Measurements from ENCODE around the gene EFTUD2. TPM values are rescaled to one million over a fixed set of nuclear protein-coding genes. Genes with fewer than 3 reads are reported as not detected.
A peak's percentile ranks its signal among the peaks of the same experiment; 100 is the strongest.

The EFTUD2 gene
- total and polyA plus RNA-seq, 2 of the 13 experiments (the other 11 are each of a cell fraction or from before 2014, with no cell fraction given) = 111 to 137 TPM

- TF ChIP-seq ZMAT5 (CRISPR knock-in tag; IDR thresholded peaks at IDR 0.05; ENCODE audit: borderline replicate concordance, low read depth) (no peak), SRSF4 (IDR thresholded peaks at IDR 0.05; ENCODE audit: low read depth, low read length, poor library complexity, severe bottlenecking) (no peak), HOMEZ (CRISPR knock-in tag; IDR thresholded peaks at IDR 0.05; ENCODE audit: low read depth) (no peak), E2F2 (CRISPR knock-in tag; IDR thresholded peaks at IDR 0.05; ENCODE audit: borderline replicate concordance) (no peak), ZNF431 (CRISPR knock-in tag; IDR thresholded peaks at IDR 0.05; ENCODE audit: borderline replicate concordance, low read depth) (no peak), ZNF891 (CRISPR knock-in tag; IDR thresholded peaks at IDR 0.05) (no peak), ZNF720 (CRISPR knock-in tag; IDR thresholded peaks at IDR 0.05) (no peak), RARA (CRISPR knock-in tag; IDR thresholded peaks at IDR 0.05) (no peak), CENPX (CRISPR knock-in tag; IDR thresholded peaks at IDR 0.05) (no peak), ZNF446 (CRISPR knock-in tag; IDR thresholded peaks at IDR 0.05) (no peak), ZSCAN29 (CRISPR knock-in tag; conservative IDR thresholded peaks at IDR 0.05) (peak; percentile 54; the same call in 1 of the 2 replicates), ZNF224 (CRISPR knock-in tag; IDR thresholded peaks at IDR 0.05) (no peak), UBTF (CRISPR knock-in tag; IDR thresholded peaks at IDR 0.05) (peak; percentile 60; the same call in 1 of the 2 replicates), CERS6 (CRISPR knock-in tag; IDR thresholded peaks at IDR 0.05) (no peak), ZNF513 (CRISPR knock-in tag; conservative IDR thresholded peaks at IDR 0.05) (no peak), EEA1 (CRISPR knock-in tag; IDR thresholded peaks at IDR 0.05; ENCODE audit: borderline replicate concordance) (no peak), PHB2 (IDR thresholded peaks at IDR 0.05; ENCODE audit: partially characterized antibody) (no peak), FIP1L1 (IDR thresholded peaks at IDR 0.05; ENCODE audit: borderline replicate concordance, insufficient read depth, low read depth, low read length) (no peak), MLLT10 (CRISPR knock-in tag; IDR thresholded peaks at IDR 0.05) (no peak)
These were observed 12.1 kb upstream of the EFTUD2 start (continued) for GRCh38 chr17:44911133-44912001.
